Left renal pelvis (tissue), 4 donors: Measurements from ENCODE around the gene COLEC12. TPM values are rescaled to one million over a fixed set of nuclear protein-coding genes. Genes with fewer than 3 reads are reported as not detected.

Experiments used
- DNase-seq, 4 donors: peaks; one replicate each; pipeline ENCODE4 v3.0.0-alpha.2; 2013; ENCODE audit warnings: low read depth in 4 of 4, low spot score in 3 of 4
- polyA plus RNA-seq, 4 donors: library from polyadenylated mRNA; unstranded; fragments of 120-200 nt; gene quantifications; one replicate each; pipeline ENCODE4 v1.2.1, GENCODE V29; 2013; ENCODE audit not compliant: insufficient read length in 4 of 4

COLEC12 gene
- polyA plus RNA-seq, 4 donors: 20.8 to 36.5 (median 27.9) TPM

GRCh38 chr18:506801-507200, 6.3 kb upstream of the COLEC12 start:
- no peak for DNase-seq

- no peak for DNase-seq
These were observed 5.8 kb upstream of the COLEC12 start for GRCh38 chr18:506264-506663.

- DNase-seq: no peak
These were observed 5.1 kb upstream of the COLEC12 start for GRCh38 chr18:505483-506122.

GRCh38 chr18:501406-501714, 859 bp upstream of the COLEC12 start:
- no peak for DNase-seq

DNA sequence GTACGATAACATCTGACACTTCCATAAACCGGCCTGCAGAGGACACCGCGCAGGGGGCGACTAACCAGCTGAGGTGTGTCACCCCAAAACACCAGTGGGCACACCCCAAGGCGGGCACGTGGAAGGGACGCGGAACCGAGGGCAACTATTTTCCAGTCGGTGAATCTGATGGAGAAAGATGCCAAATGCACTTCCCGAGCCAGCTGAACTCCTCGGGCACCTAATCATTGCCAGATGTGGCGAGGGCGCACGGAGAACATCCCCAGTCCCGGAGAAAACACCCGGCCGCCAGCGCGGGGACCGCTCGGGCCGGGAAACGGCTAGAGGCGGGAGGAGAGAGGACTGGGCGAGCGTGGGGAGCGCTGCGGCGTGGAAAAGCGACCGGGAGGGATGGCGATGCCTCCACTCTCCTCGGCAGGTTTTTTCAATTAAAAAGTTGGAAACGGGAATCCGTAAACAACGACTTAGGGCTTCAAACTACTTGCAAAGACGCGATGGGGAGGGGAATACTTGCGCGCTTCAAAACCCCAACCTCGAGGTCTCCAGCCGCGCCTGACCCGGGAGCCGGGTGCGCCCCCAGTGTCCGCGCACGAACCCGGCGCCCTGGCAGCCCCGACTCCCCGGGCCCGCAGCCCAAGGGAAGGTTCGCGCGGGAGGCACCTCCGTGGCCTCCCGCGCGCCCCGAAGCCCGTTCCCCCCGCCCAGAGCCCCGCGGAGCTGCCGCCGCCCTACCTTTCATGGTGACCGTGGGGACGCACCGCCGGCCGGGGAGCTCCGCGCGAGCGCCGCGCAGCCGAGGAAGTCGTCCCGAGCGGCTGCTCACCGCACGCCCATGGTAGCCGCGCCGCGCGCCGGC, 497 bp downstream of the COLEC12 start:
- DNase-seq: no peak

DNA sequence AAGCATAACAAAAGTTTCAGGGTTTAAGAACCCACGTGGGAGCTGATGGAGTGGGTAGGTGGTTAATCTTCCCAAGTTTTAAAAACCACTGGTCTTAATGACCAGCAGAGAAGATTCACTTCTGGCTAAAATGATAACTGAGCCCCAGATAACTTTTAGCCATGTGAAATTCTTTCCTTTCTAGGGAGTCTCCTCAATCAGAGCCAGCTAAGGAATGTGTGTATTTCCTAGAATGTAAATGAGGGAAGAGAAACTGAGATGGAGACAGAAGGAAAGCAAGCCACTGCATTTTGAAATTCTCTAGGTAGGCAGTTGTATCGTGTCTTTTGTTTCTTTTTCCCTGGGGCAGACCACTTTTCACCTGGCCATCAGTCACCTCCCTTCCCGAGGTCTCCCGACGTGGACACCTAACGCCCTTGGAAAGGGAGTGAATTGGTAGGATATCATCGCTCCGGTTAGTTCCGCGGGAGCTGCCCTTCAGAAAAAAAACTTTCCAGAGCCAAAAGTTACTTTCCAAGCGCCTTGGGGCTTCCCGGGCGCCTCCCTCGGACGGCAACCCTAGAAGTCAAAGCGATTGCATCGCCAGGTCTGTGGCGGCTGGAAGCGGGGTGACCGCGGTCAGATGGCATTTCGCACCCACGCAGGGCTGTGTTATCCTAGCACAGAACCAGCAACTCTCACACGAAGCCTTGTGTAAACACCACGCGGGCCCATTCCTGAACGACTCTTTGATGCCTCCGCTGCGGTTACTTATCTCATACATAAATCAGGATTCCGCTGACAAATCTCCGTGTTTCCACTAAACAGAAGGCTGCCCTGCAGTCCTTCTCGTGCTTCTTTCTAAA, 1.3 kb downstream of the COLEC12 start:
- no peak for DNase-seq

GRCh38 chr18:497688-498087, 2.8 kb downstream of the COLEC12 start:
- no peak for DNase-seq

DNA sequence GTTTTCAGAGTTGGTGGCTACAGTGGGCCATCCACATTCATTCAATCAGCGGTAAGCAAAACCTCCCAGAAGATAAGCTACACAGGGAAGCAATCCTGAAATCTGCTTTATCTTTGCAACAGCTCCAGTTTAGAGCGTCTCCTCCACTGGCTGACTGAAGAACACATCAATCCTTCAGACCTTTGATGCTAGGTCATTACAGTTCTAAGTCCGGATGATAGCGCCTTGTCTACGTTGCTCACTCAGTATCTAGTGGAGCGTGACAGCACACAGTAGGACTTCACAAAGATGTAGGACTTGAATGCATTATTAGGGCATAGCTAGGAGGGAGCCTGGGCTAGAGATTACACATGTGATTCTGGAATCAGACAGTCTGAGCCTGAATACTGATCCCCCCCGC, 5.0 kb downstream of the COLEC12 start:
- DNase-seq: no peak

DNA sequence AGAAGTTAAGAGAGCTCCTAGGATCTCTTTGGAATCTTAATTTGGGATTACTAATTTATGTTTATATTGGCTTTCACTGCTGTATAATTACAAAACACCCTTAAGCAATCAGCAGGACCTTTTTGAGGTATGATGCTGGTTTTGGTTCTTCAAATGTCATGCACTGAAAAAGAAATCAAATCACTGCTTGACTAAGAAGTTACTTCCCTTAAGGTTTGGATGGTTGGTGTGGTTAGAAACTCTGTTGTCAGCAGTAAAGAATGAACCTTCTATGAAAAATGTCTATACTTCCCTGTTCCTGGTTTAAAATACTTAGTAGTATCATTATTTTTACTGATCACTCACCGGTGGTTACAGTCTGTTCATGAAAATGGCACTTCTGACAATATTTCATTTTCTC, 5.5 kb downstream of the COLEC12 start:
- DNase-seq: no peak

DNA sequence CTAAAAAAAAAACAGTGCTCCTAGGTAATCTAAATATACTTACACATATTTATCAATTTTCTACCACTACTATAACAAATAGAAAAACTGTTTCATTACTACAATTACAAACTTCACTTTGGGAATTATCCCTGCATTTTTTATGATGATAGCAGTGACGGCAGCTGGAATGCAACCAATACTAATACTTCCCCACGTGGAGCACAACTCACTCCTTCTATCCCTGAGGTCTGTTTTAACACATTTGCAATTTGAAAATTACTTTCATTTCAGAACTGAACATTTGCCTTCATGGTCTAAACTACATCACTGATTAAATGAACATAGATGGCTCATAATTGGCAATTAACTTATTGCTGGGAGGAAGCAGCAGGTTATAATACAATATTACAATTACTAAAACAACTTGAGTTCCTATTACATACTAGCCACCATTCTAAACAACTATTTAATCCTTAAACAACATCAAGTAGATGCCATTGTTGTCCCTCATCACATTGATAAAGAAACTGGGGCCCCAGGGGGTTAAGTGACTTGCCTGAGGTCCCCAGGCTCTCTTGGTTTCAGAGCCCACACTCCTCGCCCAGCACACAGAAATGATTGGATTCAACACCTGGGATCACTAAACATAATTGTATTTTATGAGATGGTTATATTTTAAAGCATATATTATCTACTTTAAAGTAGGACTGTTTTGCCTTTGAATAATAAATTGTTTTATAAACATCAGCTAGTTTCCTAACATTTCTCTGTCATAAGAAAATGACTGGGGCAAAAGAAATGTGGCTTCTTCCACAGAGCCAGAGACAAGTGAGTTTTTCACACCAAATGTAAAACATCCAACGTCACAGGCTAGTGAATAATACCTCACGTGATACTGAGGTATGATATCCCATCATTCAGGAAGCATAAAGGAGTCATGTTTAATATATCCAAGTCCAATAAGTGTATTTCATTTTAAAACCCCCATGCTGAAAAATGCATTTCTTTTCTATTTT, 6.2 kb downstream of the COLEC12 start:
- DNase-seq: no peak

GRCh38 chr18:492451-492850, 8.1 kb downstream of the COLEC12 start:
- DNase-seq: no peak

DNA sequence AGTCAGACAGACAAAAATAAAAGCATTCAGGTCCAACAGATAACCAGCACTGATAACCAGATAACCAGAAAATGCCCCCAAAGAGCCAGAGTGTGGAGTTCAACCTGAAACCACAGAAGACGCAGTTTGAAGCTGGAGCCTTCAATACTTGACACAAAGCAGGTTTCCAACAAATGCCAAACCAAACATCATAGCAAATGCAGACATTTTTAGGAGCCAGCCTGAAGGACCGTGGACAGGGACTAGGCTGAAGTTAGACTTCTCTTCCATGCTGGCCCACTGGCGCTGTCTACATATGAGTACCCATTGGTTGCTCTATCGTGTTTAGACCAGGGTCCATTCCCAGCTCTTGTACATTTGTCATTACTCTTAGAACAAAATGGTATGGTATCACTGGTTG, 9.9 kb downstream of the COLEC12 start:
- DNase-seq: no peak

- no peak for DNase-seq
These were observed 10.5 kb downstream of the COLEC12 start for GRCh38 chr18:490024-490366.

DNA sequence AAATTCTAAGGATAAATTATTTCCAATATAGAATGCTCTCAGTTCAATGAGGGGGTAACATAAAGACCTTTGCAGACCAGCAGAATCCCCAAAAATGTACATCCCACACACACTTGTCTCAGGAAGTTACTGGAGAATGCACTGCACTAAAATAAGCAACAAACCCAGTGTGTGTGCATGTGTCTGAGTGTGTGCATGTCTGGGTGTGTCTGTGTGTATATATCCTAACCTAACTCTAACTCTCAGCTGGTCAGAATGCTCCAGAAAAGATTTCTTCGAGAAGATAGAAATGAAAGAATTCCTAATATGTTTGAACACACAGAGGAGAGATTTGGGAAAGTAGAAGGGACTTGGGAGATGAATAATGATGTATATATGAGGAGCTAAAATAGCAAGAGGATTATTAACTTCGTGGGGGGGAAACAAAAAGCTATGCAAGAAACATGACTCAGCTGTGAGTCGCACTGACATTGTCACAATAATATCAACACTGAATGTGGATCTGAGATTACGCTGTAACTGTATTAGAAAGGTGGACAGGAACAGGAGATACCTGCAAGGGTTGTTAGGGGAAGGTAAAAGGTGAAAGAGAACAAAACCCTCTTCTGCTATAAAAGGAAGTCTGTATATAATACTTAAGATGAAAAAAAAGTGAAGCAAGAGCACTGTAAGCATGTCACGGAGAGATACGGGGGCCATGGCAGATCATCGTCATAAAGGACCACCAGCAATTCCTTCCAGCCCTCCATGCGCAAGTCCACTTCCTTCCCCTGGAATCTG, 11.1 kb downstream of the COLEC12 start:
- no peak for DNase-seq

- no peak for DNase-seq
These were observed 13.4 kb downstream of the COLEC12 start for GRCh38 chr18:486929-487740.

GRCh38 chr18:484749-485464, 15.6 kb downstream of the COLEC12 start:
- no peak for DNase-seq

DNA sequence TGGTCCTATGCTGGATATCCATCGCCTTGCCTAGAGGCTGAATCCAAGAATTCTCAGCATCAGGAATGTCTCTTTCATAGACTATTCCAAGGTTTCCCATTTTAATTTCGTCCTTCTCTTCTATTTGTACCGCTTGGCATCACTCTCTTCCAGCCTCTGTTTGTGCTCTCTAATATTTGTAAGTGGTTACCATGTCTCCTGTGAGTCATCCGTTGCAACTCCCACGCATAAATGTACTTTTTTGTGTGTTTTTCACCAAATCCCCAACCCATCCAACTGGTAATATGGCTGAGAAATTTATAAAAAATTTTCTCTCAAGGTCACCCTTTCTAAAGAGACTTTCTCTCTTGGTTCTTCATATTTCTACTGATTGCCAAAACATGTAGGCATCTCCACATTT, 21.8 kb downstream of the COLEC12 start:
- no peak for DNase-seq

DNA sequence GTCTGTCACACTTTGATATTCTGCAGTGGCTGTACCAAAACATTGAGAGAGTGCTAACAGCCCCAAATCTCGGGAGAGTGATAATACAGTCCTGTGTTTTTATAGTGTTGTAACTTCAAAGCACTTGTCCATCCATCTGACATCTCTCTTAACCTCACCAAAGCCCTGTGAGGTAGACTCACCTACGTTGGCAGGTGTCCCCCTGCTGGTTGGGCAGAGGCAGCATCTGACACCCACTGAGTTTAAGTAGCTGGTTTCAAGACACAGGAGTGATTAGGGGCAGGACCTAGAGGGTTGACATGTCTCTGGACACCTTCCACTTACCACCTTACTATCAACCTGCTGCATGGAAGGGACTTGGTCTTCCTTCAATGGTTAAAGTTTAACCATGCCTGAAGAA, 22.9 kb downstream of the COLEC12 start:
- no peak for DNase-seq
